ENCODE data around the gene EFNA5. TPM values are rescaled to one million over a fixed set of nuclear protein-coding genes. Genes with fewer than 3 reads are reported as not detected.

The EFNA5 gene
- total RNA-seq, 5 donors from 2014 or later (not counting 1 experiment from before 2014, with no cell fraction given) = 0.06 to 2.6 (median 0.21) TPM; not detected in 1

DNA sequence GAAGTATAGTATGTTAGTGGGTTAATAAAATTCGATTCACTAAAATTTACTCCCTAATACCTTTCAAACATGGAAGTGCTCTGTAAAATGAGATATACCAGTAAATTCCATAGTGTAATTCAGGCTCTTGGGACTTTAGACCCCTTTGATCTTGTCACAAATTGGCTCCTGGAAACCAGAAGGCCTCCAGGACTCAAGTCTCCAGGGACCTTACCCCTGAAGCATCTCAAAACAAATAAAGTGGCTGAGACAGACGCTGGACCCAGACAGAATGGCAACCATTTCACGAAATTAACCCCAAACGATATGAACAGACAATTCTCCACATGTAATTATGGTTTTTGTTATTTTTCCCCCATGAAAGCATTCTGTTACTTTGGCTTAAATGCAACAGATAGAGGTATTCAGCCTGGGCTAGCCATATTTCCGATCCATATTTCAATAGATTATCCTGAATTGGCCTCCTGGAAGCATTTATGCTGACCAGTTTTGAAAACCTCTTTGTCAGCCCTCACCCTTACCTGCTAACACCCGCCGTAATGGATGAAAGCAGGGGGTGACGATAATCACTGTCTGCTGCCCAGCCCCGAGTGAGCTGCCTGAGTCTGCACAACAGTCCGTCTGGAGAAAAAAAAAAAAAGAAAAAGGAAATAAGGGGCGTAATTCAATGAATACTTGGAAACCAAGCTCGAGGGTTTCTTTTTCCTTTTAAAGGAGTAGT, 34.1 kb upstream of the EFNA5 start:
- H3K9me3 ChIP-seq = no peaks in the 10 kb centered on the region
- no peak overlapping the region for H3K4me3 Mint-ChIP-seq
- no peaks in the 10 kb centered on the region for H3K36me3 ChIP-seq (ENCODE audit: control insufficient read depth in 2 of 2, extremely low read depth in 1 of 2, insufficient read depth in 1 of 2, low read length in 1 of 2)
- no peak overlapping the region for H3K27ac Mint-ChIP-seq
- no peaks in the 10 kb centered on the region for H3K4me1 Mint-ChIP-seq
- POLR2A ChIA-PET = interaction anchor here in 1 of 2 donors (0.6 kb wide), 1 partner anchor 143 kb away, joined by 4 read pairs; no protein-coding TSS in a partner anchor
- H3K27me3 ChIP-seq (replicated peaks in 1 of 2; ENCODE audit: control insufficient read depth in 2 of 2, extremely low read depth in 1 of 2, insufficient read depth in 2 of 2, low read length in 1 of 2) = peaks cover 0 to 2% of the 10 kb centered on the region in 2 experiments
- no peak overlapping the region for H3K4me3 ChIP-seq (ENCODE audit: control insufficient read depth in 1 of 2, extremely low read depth in 1 of 2, low read length in 1 of 2)
- no peaks in the 10 kb centered on the region for H3K36me3 Mint-ChIP-seq
- 45% methylated on average over 7 of the region's 12 CpGs for WGBS (ENCODE audit: insufficient coverage)
- H3K27me3 Mint-ChIP-seq = peaks cover 11 to 16% of the 10 kb centered on the region in 2 donors
- CTCF ChIA-PET = no interaction called here
- peaks cover 11% of the 10 kb centered on the region in 3 donors for H3K9me3 Mint-ChIP-seq
- no peak overlapping the region for H3K27ac ChIP-seq (ENCODE audit: low read length)
- no peak for ATAC-seq (replicated peaks in 1 of 4)
- H3K4me1 ChIP-seq (ENCODE audit: control insufficient read depth in 1 of 2, extremely low read depth in 1 of 2, insufficient read depth in 2 of 2, low read length in 2 of 2) = no peaks in the 10 kb centered on the region
- DNase-seq = no peak

DNA sequence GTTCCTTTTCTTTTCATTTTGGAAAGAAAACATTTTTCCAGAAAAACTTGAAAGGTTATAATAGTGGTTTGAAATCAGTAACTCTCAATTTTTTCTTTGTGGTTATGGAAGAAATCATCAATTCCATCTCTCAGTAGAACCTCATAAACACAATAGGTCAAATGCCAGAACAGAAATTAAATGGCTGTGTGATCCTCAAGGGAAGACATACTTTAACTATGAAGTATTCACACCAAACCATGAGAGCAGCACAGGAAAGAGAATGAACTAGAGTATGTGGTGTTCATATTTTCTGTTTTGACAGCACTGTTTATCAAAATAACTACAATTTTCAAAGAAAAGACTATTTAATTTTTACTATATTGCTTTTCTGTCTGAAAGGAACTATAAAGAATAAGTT, 29.7 kb upstream of the EFNA5 start:
- H3K36me3 Mint-ChIP-seq = no peaks in the 10 kb centered on the region
- no peaks in the 10 kb centered on the region for H3K36me3 ChIP-seq (ENCODE audit: control insufficient read depth in 2 of 2, extremely low read depth in 1 of 2, insufficient read depth in 1 of 2, low read length in 1 of 2)
- H3K27me3 Mint-ChIP-seq = peaks cover 9 to 16% of the 10 kb centered on the region in 2 donors
- H3K4me1 ChIP-seq (ENCODE audit: control insufficient read depth in 1 of 2, extremely low read depth in 1 of 2, insufficient read depth in 2 of 2, low read length in 2 of 2) = no peaks in the 10 kb centered on the region
- CTCF ChIA-PET = no interaction called here
- no peaks in the 10 kb centered on the region for H3K9me3 ChIP-seq
- ATAC-seq (replicated peaks in 1 of 4) (no peak), DNase-seq (no peak)
- H3K9me3 Mint-ChIP-seq = no peaks in the 10 kb centered on the region
- no peak overlapping the region for H3K27ac Mint-ChIP-seq
- no peak overlapping the region for H3K27ac ChIP-seq (ENCODE audit: low read length)
- H3K27me3 ChIP-seq (replicated peaks in 1 of 2; ENCODE audit: control insufficient read depth in 2 of 2, extremely low read depth in 1 of 2, insufficient read depth in 2 of 2, low read length in 1 of 2) = peaks cover 0 to 2% of the 10 kb centered on the region in 2 experiments
- POLR2A ChIA-PET = no interaction called here
- H3K4me3 ChIP-seq (ENCODE audit: control insufficient read depth in 1 of 2, extremely low read depth in 1 of 2, low read length in 1 of 2) = no peak overlapping the region
- H3K4me1 Mint-ChIP-seq = peaks cover 0 to 4% (median 0%) of the 10 kb centered on the region in 3 donors
- no peak overlapping the region for H3K4me3 Mint-ChIP-seq

DNA sequence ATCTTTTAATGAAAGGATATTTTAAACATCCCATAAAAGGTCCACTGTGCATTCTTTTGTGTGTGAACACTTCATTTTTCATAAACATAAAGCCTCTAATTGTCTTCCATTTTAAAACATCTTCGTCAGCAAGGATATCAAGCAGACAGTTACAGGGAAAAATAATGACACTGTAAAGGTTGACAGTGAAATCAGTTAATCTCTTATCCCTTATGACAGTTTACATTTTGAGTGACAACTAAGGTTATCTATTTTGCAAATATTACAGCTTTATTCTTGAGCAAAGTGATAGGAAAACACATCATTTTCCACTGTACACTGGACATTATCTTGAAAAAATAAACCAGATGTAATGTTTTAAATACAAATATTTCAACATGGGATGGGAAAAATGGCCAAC, 28.7 kb upstream of the EFNA5 start:
- Histone ChIP-seq H3K4me1 (ENCODE audit: control insufficient read depth in 1 of 2, extremely low read depth in 1 of 2, insufficient read depth in 2 of 2, low read length in 2 of 2) (no peaks in the 10 kb centered on the region), H3K36me3 (ENCODE audit: control insufficient read depth in 2 of 2, extremely low read depth in 1 of 2, insufficient read depth in 1 of 2, low read length in 1 of 2) (no peaks in the 10 kb centered on the region), H3K27ac (ENCODE audit: low read length) (no peak overlapping the region), H3K9me3 (no peaks in the 10 kb centered on the region), H3K27me3 (replicated peaks in 1 of 2; ENCODE audit: control insufficient read depth in 2 of 2, extremely low read depth in 1 of 2, insufficient read depth in 2 of 2, low read length in 1 of 2) (no peaks in the 10 kb centered on the region), H3K4me3 (ENCODE audit: control insufficient read depth in 1 of 2, extremely low read depth in 1 of 2, low read length in 1 of 2) (no peak overlapping the region)
- CTCF ChIA-PET = no interaction called here
- Mint-ChIP-seq H3K36me3 (no peaks in the 10 kb centered on the region), H3K4me3 (no peak overlapping the region), H3K27ac (no peak overlapping the region), H3K9me3 (no peaks in the 10 kb centered on the region), H3K4me1 (peaks cover 0 to 4% (median 0%) of the 10 kb centered on the region in 3 donors), H3K27me3 (peaks cover 3 to 12% of the 10 kb centered on the region in 2 donors)
- POLR2A ChIA-PET = no interaction called here
- DNase-seq = no peak
- no peak for ATAC-seq (replicated peaks in 1 of 4)
- WGBS (ENCODE audit: insufficient coverage) = no CpG with 5 or more reads among the region's 1 CpG

DNA sequence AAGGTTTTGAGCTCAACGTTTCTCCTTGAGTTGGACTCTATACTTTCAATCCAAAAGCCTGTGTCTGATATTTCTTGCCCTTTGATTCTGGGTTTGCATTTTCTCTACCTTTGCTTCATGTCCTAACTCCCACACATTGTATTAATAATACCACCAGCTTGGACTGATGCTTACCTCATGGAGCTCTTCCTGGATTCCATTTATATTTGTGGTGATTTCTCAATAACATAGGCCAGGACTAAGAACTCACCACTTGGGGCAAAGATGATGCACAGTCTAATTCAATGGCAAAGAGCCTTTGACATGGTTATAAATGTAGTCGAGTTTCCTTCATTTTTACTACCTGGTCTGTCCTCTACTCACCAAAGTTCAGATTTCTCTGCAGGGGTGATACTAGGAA, 27.5 kb upstream of the EFNA5 start:
- CTCF ChIA-PET = interaction anchor here in 1 of 2 donors (1.0 kb wide), 1 partner anchor 14 kb away, joined by 3 read pairs; no protein-coding TSS in a partner anchor
- Histone ChIP-seq H3K27ac (ENCODE audit: low read length) (no peak overlapping the region), H3K4me1 (ENCODE audit: control insufficient read depth in 1 of 2, extremely low read depth in 1 of 2, insufficient read depth in 2 of 2, low read length in 2 of 2) (no peaks in the 10 kb centered on the region), H3K27me3 (replicated peaks in 1 of 2; ENCODE audit: control insufficient read depth in 2 of 2, extremely low read depth in 1 of 2, insufficient read depth in 2 of 2, low read length in 1 of 2) (no peaks in the 10 kb centered on the region), H3K36me3 (ENCODE audit: control insufficient read depth in 2 of 2, extremely low read depth in 1 of 2, insufficient read depth in 1 of 2, low read length in 1 of 2) (no peaks in the 10 kb centered on the region), H3K9me3 (no peaks in the 10 kb centered on the region), H3K4me3 (ENCODE audit: control insufficient read depth in 1 of 2, extremely low read depth in 1 of 2, low read length in 1 of 2) (no peak overlapping the region)
- Mint-ChIP-seq H3K27me3 (peaks cover 3 to 12% of the 10 kb centered on the region in 2 donors), H3K36me3 (no peaks in the 10 kb centered on the region), H3K4me3 (no peak overlapping the region), H3K9me3 (no peaks in the 10 kb centered on the region), H3K4me1 (peaks cover 0 to 4% (median 0%) of the 10 kb centered on the region in 3 donors), H3K27ac (no peak overlapping the region)
- ATAC-seq (replicated peaks in 1 of 4) (no peak), DNase-seq (no peak)
- POLR2A ChIA-PET = no interaction called here
- WGBS (ENCODE audit: insufficient coverage) = no CpG with 5 or more reads among the region's 2 CpGs

DNA sequence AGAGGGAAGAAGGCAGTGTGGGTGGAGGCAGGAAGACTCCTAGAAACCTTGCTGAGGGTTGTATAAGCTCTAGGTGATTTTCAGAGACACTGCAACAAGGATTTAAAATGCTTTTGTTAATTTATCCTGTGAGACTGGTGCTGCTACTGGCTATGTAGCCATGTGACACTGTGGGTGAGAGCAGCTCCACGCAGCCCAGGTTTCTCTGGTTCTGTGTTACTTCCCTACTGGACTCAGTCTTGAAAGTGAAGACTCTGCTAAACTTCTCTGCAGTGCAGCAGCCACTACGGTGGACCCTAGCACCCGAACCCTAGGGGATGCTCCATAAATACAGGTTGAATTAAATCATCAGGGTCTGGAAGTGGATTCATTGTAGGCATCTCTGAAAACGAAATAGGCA, 25.8 kb upstream of the EFNA5 start:
- no peaks in the 10 kb centered on the region for H3K27me3 ChIP-seq (replicated peaks in 1 of 2; ENCODE audit: control insufficient read depth in 2 of 2, extremely low read depth in 1 of 2, insufficient read depth in 2 of 2, low read length in 1 of 2)
- no peaks in the 10 kb centered on the region for H3K9me3 ChIP-seq
- no peaks in the 10 kb centered on the region for H3K4me1 ChIP-seq (ENCODE audit: control insufficient read depth in 1 of 2, extremely low read depth in 1 of 2, insufficient read depth in 2 of 2, low read length in 2 of 2)
- ChIA-PET CTCF (no interaction called here), POLR2A (no interaction called here)
- H3K4me1 Mint-ChIP-seq = peaks cover 0 to 4% (median 0%) of the 10 kb centered on the region in 3 donors
- no peak overlapping the region for H3K27ac Mint-ChIP-seq
- ATAC-seq (replicated peaks in 1 of 4) = no peak
- peaks cover 2 to 6% of the 10 kb centered on the region in 2 donors for H3K27me3 Mint-ChIP-seq
- DNase-seq = no peak
- H3K36me3 ChIP-seq (ENCODE audit: control insufficient read depth in 2 of 2, extremely low read depth in 1 of 2, insufficient read depth in 1 of 2, low read length in 1 of 2) = no peaks in the 10 kb centered on the region
- WGBS (ENCODE audit: insufficient coverage) = 80% methylated on average over 4 of the region's 4 CpGs
- H3K4me3 Mint-ChIP-seq = no peak overlapping the region
- no peaks in the 10 kb centered on the region for H3K36me3 Mint-ChIP-seq
- H3K27ac ChIP-seq (ENCODE audit: low read length) = no peak overlapping the region
- H3K9me3 Mint-ChIP-seq = peaks cover 0 to 6% (median 5%) of the 10 kb centered on the region in 3 donors
- no peak overlapping the region for H3K4me3 ChIP-seq (ENCODE audit: control insufficient read depth in 1 of 2, extremely low read depth in 1 of 2, low read length in 1 of 2)

DNA sequence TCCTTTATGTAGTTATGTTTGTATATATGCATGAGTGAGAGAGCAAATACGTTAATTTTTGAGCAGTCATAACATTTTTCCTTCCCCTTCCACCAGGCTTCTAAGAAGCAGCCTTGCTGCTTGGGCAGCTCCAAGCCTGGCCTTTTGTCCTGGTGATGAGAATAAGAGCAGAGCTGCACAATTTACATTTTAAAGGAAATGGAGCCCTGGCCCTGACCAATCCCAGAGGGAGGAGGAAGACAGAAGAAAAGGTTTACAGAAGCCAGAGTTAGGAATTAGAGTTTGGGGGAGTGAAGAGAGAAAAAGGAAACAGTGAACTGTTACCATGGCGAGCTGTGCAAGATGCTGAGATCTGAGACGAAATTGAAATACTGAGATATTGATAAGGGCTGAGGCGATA, 25.3 kb upstream of the EFNA5 start:
- 70% methylated on average over 3 of the region's 4 CpGs for WGBS (ENCODE audit: insufficient coverage)
- H3K36me3 Mint-ChIP-seq = no peaks in the 10 kb centered on the region
- POLR2A ChIA-PET = no interaction called here

More for the DNA sequence above, 25.3 kb upstream of the EFNA5 start:
- Mint-ChIP-seq H3K27me3 (peaks cover 2 to 6% of the 10 kb centered on the region in 2 donors), H3K4me1 (peaks cover 0 to 4% (median 0%) of the 10 kb centered on the region in 3 donors), H3K27ac (no peak overlapping the region), H3K4me3 (no peak overlapping the region), H3K9me3 (peaks cover 0 to 6% (median 5%) of the 10 kb centered on the region in 3 donors)
- H3K27ac ChIP-seq (ENCODE audit: low read length) = no peak overlapping the region
- H3K9me3 ChIP-seq = no peaks in the 10 kb centered on the region
- no peaks in the 10 kb centered on the region for H3K36me3 ChIP-seq (ENCODE audit: control insufficient read depth in 2 of 2, extremely low read depth in 1 of 2, insufficient read depth in 1 of 2, low read length in 1 of 2)
- CTCF ChIA-PET = no interaction called here
- H3K4me1 ChIP-seq (ENCODE audit: control insufficient read depth in 1 of 2, extremely low read depth in 1 of 2, insufficient read depth in 2 of 2, low read length in 2 of 2) = no peaks in the 10 kb centered on the region
- no peaks in the 10 kb centered on the region for H3K27me3 ChIP-seq (replicated peaks in 1 of 2; ENCODE audit: control insufficient read depth in 2 of 2, extremely low read depth in 1 of 2, insufficient read depth in 2 of 2, low read length in 1 of 2)
- no peak for ATAC-seq (replicated peaks in 1 of 4)
- no peak overlapping the region for H3K4me3 ChIP-seq (ENCODE audit: control insufficient read depth in 1 of 2, extremely low read depth in 1 of 2, low read length in 1 of 2)
- no peak for DNase-seq
